ENCODE data around the gene SLC28A3.

Gene SLC28A3

GRCh38 chr9:84382720-84383119 lies 42.2 kb upstream of the SLC28A3 start:
- no peak overlapping the region for H3K4me3 ChIP-seq (replicated peaks in 1 of 2; ENCODE audit: low read depth in 2 of 2, low read length in 2 of 2)
- TF ChIP-seq, protein P1, sequence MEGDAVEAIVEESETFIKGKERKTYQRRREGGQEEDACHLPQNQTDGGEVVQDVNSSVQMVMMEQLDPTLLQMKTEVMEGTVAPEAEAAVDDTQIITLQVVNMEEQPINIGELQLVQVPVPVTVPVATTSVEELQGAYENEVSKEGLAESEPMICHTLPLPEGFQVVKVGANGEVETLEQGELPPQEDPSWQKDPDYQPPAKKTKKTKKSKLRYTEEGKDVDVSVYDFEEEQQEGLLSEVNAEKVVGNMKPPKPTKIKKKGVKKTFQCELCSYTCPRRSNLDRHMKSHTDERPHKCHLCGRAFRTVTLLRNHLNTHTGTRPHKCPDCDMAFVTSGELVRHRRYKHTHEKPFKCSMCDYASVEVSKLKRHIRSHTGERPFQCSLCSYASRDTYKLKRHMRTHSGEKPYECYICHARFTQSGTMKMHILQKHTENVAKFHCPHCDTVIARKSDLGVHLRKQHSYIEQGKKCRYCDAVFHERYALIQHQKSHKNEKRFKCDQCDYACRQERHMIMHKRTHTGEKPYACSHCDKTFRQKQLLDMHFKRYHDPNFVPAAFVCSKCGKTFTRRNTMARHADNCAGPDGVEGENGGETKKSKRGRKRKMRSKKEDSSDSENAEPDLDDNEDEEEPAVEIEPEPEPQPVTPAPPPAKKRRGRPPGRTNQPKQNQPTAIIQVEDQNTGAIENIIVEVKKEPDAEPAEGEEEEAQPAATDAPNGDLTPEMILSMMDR (IDR thresholded peaks at IDR 0.05; ENCODE audit: low read depth, low read length), result no peak
- no peak for DNase-seq (ENCODE audit: low read depth in 2 of 2)

- no peak overlapping the region for H3K4me3 ChIP-seq (replicated peaks in 1 of 2; ENCODE audit: low read depth in 2 of 2, low read length in 2 of 2)
- peak in 1 of 2 donors; percentile 45 for DNase-seq (ENCODE audit: low read depth in 2 of 2)
- TF ChIP-seq, protein P1 (IDR thresholded peaks at IDR 0.05; ENCODE audit: low read depth, low read length), result no peak
Measured at GRCh38 chr9:84381508-84381907, 41.0 kb upstream of the SLC28A3 start.

GRCh38 chr9:84379740-84380139 lies 39.2 kb upstream of the SLC28A3 start:
- no peak overlapping the region for H3K4me3 ChIP-seq (replicated peaks in 1 of 2; ENCODE audit: low read depth in 2 of 2, low read length in 2 of 2)
- peak in 1 of 2 donors; percentile 62 for DNase-seq (ENCODE audit: low read depth in 2 of 2)
- TF ChIP-seq, protein P1 (IDR thresholded peaks at IDR 0.05; ENCODE audit: low read depth, low read length), result no peak

DNA sequence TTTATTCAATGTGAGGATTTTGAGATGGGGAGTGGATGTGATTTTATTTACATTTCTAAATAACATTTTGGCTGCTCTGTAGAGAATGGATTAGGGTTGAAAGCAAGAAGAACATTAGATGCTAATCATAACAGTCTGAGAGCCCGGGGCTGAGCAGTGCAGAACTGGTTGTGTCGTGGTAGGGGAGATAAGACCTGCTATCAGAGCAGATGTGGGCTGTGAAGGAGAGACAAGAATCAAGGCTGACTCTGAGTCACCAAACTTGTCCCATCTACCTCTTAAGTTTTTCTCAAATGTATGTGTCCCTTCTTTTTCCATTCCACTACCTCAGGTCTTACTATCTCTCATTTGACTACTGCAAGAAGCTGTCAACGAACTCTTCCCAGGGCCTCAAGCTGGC lies 35.4 kb upstream of the SLC28A3 start:
- TF ChIP-seq, protein P1 (IDR thresholded peaks at IDR 0.05; ENCODE audit: low read depth, low read length), result no peak
- DNase-seq (ENCODE audit: low read depth in 2 of 2), result no peak

DNA sequence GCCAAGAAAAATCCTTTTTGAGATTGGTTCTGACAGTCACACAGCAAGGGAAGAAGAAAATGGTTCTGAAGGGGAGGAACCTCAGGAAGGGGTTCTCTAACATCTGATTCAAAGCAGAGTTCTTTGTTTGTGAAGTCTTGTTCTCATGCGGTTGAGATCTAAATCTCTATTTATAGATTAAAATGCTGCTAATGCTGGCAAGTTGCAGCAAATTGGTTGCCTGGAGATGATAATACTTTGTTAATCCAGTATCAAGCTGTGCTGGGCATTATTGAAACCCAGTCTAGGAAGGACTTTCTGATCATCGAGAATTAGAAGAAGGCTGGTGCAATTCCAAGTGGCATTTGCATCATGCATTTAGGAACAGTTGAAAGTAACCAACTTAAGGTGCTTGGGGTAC lies 34.0 kb upstream of the SLC28A3 start:
- no peak for DNase-seq (ENCODE audit: low read depth in 2 of 2)
- TF ChIP-seq, protein P1 (IDR thresholded peaks at IDR 0.05; ENCODE audit: low read depth, low read length), result no peak
- no peak overlapping the region for H3K4me3 ChIP-seq (replicated peaks in 1 of 2; ENCODE audit: low read depth in 2 of 2, low read length in 2 of 2)

More for the DNA sequence above, 35.4 kb upstream of the SLC28A3 start:
- no peak overlapping the region for H3K4me3 ChIP-seq (replicated peaks in 1 of 2; ENCODE audit: low read depth in 2 of 2, low read length in 2 of 2)

DNA sequence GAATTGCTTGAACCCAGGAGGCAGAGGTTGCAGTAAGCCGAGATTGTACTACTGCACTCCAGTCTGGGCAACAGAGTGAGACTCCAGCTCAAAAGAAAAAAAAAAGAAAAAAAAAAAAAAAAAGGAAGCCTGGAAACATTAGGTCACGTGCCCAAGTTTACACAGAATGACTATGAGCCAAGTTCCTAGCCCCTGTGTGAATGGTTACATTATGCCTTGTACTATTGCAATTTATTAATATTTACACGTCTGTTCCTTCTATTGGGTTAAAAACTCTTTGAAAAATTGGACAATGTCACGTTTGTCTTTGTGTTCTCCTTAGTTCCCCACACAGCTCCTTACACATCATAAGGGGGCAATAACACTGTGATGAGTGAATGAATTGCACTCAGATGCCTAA lies 33.5 kb upstream of the SLC28A3 start:
- no peak overlapping the region for H3K4me3 ChIP-seq (replicated peaks in 1 of 2; ENCODE audit: low read depth in 2 of 2, low read length in 2 of 2)
- TF ChIP-seq, protein P1 (IDR thresholded peaks at IDR 0.05; ENCODE audit: low read depth, low read length), result no peak
- no peak for DNase-seq (ENCODE audit: low read depth in 2 of 2)

DNA sequence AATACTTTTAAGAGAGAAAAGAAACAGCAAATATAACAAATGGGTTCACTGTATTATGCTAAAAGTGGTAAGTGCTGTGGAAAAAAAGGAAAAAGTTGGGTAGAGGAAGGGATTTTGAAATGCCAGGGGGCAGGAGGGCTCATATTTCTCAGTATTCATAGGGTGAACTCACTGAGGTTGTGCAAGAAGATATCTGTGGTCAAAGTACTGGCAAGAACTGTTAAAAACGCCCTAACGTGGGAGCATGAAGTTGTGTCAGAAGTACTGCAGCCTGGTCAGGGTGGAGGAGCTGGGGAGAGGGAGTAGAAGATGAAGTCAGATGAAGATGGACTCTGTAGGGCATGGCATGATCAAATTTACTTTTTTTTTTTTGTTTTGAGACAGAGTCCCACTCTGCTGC lies 31.2 kb upstream of the SLC28A3 start:
- peak; percentile 96 to 98 for DNase-seq (ENCODE audit: low read depth in 2 of 2)

More for the DNA sequence above, 31.2 kb upstream of the SLC28A3 start:
- TF ChIP-seq, protein P1 (IDR thresholded peaks at IDR 0.05; ENCODE audit: low read depth, low read length), result no peak
- H3K4me3 ChIP-seq (replicated peaks in 1 of 2; ENCODE audit: low read depth in 2 of 2, low read length in 2 of 2), result no peak overlapping the region

Data from cardiac fibroblast (primary cell).